ENCODE data around the gene C4orf50. TPM values are rescaled to one million over a fixed set of nuclear protein-coding genes. Genes with fewer than 3 reads are reported as not detected.

The C4orf50 gene
- total and polyA plus RNA-seq, 2 of the 13 experiments (the other 11 are each of a cell fraction or from before 2014, with no cell fraction given), result not detected

DNA sequence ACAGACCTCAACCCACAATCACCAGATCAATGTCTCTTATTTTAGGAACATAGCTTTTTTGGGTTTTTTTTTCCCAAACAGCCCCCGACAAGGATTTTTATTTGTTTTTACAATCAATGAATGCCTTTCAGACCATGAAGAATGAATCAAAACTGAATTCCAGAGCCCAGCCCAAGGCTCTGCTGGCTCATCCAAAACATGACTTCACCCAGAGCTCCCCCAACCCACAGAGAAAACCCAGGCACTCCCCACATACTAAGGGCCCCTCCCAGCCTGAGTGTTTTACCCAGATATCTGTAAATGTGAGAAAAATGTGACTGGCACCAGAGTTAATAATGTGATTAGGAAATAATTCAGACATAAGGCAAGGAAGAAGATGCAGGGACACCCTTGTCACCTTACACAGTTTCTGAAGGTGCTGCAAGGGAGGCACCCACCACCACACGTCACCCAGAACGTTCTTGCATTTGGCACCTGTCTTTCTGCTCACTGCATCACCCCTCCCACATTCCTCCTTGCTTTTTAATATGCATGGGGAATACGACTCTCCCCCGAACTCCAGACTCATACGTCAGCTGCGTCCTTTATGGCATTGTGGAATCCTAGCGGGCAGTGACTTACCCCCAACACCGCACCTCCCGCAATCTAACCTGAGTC lies 47.8 kb upstream of the C4orf50 start (continued):
- TF ChIP-seq ZBTB8A (CRISPR knock-in tag; IDR thresholded peaks at IDR 0.05; ENCODE audit: borderline replicate concordance, low read depth), result no peak
- TF ChIP-seq, protein P1, sequence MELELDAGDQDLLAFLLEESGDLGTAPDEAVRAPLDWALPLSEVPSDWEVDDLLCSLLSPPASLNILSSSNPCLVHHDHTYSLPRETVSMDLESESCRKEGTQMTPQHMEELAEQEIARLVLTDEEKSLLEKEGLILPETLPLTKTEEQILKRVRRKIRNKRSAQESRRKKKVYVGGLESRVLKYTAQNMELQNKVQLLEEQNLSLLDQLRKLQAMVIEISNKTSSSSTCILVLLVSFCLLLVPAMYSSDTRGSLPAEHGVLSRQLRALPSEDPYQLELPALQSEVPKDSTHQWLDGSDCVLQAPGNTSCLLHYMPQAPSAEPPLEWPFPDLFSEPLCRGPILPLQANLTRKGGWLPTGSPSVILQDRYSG (CRISPR knock-in tag; IDR thresholded peaks at IDR 0.05), result no peak
- no peak for TF ChIP-seq TBL1XR1 (IDR thresholded peaks at IDR 0.05; ENCODE audit: borderline replicate concordance, low read length, partially characterized antibody)
- TF ChIP-seq, protein P2, sequence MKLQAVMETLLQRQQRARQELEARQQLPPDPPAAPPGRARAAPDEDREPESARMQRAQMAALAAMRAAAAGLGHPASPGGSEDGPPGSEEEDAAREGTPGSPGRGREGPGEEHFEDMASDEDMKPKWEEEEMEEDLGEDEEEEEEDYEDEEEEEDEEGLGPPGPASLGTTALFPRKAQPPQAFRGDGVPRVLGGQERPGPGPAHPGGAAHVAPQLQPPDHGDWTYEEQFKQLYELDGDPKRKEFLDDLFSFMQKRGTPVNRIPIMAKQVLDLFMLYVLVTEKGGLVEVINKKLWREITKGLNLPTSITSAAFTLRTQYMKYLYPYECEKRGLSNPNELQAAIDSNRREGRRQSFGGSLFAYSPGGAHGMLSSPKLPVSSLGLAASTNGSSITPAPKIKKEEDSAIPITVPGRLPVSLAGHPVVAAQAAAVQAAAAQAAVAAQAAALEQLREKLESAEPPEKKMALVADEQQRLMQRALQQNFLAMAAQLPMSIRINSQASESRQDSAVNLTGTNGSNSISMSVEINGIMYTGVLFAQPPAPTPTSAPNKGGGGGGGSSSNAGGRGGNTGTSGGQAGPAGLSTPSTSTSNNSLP (IDR thresholded peaks at IDR 0.05; ENCODE audit: low read depth, low read length), result no peak
- TF ChIP-seq, protein P3, sequence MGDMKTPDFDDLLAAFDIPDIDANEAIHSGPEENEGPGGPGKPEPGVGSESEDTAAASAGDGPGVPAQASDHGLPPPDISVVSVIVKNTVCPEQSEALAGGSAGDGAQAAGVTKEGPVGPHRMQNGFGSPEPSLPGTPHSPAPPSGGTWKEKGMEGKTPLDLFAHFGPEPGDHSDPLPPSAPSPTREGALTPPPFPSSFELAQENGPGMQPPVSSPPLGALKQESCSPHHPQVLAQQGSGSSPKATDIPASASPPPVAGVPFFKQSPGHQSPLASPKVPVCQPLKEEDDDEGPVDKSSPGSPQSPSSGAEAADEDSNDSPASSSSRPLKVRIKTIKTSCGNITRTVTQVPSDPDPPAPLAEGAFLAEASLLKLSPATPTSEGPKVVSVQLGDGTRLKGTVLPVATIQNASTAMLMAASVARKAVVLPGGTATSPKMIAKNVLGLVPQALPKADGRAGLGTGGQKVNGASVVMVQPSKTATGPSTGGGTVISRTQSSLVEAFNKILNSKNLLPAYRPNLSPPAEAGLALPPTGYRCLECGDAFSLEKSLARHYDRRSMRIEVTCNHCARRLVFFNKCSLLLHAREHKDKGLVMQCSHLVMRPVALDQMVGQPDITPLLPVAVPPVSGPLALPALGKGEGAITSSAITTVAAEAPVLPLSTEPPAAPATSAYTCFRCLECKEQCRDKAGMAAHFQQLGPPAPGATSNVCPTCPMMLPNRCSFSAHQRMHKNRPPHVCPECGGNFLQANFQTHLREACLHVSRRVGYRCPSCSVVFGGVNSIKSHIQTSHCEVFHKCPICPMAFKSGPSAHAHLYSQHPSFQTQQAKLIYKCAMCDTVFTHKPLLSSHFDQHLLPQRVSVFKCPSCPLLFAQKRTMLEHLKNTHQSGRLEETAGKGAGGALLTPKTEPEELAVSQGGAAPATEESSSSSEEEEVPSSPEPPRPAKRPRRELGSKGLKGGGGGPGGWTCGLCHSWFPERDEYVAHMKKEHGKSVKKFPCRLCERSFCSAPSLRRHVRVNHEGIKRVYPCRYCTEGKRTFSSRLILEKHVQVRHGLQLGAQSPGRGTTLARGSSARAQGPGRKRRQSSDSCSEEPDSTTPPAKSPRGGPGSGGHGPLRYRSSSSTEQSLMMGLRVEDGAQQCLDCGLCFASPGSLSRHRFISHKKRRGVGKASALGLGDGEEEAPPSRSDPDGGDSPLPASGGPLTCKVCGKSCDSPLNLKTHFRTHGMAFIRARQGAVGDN (CRISPR knock-in tag; IDR thresholded peaks at IDR 0.05), result no peak

Data from HepG2 (cell line).